HG03575 (cell line): ENCODE measurements around the gene VCL.
"Not testable (repeated sequence)": the region's sequence is repeated elsewhere in the genome, so short reads cannot be mapped to it uniquely, and the experiment has no call there.

Experiments used
- ATAC-seq: cut with Tn5 transposase; IDR thresholded peaks from one replicate; pipeline ENCODE4 v1.9.1; 2021; ENCODE audit not compliant: unreplicated experiment, insufficient number of reproducible peaks, low FRiP score; ENCODE audit errors: extremely low read depth

Gene VCL

DNA sequence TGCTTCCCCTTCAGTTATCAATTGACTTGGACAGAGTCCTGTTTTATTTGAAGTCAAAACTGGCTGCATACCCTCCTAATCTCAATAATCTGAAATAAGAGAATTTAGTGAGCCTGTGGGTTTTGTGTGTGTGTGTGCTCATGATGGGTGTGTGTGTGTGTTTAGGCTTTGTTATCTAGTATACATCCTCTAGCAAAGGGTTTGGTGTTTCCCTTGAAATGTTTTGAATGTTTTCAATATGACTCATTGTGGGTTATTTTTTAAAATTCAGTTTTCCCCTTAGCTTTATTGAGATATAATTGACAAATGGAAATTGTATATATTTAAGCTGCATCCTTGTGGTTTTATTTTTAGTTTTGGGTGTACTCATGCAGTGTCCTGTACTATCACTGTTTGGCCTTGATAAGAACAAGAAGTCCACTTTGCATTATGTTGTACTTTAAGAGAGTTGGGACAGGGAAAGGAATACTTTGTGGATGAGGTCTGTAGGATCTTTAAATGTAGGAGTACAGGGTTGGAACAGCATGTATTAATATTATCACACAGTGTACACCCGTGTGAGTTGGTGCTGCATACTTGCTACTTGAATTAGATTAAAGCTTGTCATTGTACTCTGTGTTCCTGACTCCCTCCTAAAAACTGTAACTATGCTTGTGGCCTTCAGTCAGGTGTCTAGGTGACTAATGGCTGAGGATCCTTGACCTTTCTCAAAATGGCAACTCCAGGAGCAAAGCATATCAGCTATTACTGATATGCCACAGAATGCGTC, 58.3 kb downstream of the VCL start:
- ATAC-seq = no peak

DNA sequence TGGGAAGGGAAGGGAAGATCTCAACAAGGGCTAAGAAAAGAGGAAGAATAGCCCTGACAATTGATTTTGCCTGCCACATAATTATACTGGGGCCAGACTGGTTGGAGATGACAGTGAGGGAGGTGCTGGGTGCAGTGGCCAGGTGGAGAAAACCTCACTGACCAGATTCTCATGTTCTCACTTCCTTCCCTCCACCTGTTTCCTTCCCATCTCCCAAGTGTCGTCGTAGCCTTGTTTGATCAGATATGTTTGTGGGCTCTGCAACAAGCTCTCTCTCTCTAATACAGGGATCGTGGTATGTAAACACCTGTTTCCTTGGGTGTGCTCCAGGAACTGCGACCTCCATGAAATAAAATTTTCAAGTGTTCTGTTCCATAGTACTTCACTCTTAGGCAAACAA, 60.2 kb downstream of the VCL start:
- no peak for ATAC-seq

DNA sequence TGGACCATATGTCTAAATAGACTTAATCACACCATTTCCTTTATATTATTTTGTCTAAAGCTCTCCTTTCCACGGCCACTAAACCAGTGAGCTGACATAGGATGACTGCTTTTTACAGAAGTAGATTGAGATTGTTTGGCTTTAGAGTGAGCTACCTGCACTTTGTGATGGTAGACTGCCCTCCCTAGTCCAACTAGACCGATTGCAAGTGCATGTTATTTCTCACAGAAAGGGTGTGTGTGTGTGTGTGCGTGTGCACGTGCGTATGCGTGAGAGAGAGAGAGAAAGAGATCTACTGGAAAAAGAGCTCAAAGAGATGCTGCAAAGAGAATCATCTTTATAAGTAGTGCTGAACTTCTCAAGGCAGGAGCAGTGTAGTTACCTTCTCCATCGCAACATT, 60.7 kb downstream of the VCL start:
- ATAC-seq = no peak

DNA sequence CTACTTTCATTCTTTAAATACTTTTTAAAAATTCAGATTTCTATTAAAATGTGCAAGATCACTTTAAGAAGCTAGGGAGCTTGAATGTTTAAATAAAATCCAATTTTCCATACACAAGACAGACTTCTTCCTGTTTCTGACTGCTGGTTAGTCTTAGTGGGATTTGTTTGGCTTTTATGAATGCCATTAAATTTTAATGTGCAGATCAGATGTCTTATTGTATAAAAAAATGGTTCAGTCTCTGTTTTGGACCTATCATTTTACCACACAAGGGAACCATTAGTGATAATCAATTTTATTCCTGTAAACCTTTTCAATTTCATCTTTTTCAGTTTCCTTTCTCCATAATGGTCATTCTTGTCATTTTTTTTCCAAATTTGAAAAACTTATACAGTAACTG, 63.2 kb downstream of the VCL start:
- no peak for ATAC-seq

DNA sequence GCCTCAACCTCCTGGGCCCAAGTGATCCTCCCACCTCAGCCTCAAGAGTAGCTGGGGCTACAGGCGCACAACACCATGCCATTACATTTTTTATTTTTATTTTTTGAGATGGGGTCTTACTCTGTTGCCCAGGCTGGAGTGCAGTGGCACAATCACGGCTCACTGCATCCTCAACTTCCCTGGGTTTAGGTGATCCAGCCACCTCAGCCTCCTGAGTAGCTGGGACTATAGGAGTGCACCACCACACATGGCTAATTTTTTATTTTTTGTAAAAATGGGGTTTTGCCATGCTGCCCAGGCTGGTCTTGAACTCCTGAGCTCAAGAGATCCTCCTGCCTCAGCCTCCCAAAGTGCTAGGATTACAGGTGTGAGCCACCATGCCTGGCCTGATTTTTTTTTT, 64.1 kb downstream of the VCL start:
- ATAC-seq = not testable (repeated sequence)

DNA sequence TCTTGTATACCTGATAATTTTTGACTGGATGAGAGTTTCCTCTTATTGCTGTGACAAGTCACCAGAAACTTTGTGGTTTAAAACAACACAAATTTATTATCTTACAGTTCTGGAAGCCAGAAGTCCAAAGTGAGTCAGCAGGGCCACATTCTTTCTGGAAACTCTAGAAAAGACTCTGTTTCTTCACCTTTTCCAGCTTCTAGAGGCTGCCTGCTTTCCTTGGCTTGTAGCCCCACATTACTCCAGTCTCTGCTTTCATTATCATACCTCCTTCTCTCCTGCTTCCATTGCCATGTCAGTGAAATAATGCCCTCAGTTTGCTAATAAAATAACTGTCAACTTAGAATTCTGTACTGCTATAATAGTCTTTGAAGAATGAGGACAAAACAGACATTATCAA, 65.3 kb downstream of the VCL start:
- ATAC-seq = no peak

DNA sequence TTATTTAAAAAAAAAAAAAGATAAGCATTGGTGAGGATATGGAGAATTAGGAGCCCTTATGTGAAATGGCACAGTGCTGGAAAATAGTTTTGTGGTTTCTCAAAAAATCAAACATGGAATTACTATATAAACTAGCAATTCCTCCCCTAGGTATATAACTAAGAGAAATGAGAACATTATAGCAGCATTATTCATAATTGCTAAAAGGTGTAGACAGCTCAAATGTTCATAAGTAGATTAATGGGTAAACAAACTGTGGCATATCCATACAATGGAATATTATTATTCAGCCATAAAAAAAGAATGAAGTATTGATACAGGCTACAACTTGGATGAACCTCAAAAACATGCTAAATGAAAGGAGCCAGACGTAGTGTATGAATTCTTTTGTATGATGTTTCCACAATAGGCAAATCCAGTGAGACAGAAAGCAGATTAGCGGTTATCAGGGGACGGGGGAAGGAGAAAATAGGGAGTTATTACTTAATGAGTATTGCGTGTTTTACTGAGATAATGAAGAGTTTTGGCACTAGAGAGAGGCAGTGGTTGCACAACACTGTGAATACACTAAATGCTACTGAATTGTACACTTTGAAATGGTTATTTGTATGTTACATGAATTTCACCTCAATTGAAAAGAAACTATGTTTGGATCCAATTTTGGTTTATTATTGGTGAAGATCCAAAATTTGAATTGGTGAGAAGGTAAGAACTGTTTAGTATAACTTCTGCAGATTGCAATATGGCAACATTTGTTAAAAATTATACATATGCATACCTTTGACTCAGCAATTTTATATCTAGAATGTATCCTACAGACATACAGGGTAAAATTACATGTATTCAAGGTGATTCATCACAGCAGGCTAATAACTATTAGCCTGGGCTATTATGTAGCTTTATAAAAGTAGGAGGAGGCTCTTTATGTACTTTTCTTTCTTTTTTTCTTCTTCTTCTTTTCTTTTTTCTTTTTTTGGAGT, 69.7 kb downstream of the VCL start:
- ATAC-seq = no peak

DNA sequence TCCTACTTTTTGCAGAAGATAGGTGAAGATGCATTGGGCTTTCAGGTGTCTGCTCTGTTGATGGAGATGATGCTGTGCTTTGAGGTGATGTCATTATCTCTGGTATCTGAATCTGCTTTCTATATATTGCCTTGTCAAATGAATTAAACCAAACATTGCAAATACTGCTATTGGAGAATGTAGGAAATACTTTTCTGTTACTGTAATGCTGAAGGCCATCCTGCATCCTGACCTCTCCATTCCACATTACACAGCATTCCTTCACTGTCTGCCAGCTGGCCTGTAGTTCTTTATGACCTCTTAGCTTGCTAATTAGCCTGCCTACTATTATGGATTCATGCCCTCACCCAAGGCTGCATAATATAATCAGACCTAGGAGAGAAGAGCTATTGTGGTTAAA, 73.2 kb downstream of the VCL start:
- ATAC-seq = no peak

DNA sequence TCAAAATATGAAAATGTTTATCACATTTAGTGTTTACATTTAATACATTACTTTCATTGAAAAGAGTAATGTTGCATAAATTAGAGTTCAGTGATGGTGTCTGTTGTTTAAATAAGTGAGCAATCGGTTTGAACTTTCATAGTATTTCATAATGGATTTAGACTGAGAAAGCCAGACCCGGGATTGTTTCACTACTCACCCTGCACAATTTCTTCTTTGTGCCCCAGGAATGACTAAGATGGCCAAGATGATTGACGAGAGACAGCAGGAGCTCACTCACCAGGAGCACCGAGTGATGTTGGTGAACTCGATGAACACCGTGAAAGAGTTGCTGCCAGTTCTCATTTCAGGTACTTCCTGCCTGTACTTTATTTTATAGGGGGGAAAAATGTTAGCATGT, 74.6 kb downstream of the VCL start:
- ATAC-seq = no peak

DNA sequence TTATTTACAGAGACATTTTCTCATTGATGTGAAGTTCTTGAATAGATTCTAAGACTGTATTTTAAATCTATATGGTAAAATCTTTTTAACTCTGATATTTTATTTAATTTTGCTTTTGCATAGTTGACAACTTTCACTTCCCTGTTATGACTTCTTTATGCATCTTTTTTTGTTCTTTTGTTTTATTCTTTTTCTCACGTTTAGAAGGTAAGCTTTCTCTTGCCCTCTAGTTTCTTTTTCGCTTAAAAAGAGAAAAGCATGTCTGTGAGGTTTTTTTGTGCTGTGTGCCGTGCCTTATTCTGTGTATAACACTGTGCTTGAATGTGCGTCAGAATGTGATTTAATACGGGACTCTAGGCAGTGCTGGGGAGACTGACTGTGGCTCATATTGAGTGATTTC, 78.0 kb downstream of the VCL start:
- no peak for ATAC-seq

DNA sequence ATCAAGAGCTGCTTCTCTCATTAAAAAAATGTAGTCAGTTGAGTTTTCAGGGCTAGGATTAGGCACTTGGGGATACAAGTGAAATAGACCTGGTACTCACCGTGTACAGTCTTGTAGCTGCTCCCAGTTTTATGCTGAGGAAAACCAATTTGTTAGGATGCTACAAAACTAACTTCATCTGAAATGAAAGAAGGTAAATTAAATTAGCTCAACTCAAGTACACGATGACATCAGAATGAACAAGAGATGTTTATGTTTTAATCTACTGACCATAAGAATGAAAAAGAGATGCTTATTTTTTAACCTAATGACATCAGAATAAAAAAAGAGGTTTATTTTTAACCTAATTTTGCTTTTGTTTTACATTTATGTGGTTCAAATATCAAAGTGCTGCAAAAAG, 79.0 kb downstream of the VCL start:
- no peak for ATAC-seq

DNA sequence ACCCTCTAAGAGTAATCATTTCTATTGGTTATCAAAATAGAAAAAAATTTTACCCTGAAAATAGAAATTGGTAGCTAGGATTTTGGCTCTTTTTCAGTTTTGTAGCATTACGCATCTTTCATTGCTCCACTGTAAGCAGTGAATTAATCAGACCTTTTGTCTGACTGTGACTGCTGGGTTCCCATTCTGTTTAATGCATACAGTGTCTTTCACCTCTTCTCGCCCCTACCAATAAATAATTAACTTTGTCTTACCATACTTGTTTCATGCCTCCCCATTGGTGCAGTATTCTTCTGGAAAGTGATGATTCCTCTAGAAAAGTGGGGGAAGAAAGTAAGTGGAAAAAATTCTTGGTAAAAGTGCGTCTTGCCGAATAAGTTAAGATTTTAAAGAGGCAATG, 79.5 kb downstream of the VCL start:
- no peak for ATAC-seq

DNA sequence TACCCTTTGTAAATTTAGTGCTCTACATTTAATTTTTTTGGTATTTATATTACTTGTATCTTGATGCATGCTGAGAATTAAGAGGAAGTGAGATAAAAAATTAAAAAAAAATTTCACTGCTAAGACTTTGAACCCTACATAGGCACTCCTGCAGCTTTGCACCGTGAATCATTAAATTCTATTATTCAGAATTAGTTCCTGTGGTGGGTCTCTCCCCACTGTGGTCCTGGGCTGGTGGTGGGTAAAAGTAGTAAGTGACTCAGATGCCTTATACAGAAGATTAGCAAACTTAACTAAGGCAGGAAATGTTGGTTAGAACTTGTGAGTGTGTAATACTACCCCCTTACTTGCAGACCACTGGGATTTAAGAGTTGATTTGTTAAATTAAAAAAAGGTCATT, 80.1 kb downstream of the VCL start:
- no peak for ATAC-seq

DNA sequence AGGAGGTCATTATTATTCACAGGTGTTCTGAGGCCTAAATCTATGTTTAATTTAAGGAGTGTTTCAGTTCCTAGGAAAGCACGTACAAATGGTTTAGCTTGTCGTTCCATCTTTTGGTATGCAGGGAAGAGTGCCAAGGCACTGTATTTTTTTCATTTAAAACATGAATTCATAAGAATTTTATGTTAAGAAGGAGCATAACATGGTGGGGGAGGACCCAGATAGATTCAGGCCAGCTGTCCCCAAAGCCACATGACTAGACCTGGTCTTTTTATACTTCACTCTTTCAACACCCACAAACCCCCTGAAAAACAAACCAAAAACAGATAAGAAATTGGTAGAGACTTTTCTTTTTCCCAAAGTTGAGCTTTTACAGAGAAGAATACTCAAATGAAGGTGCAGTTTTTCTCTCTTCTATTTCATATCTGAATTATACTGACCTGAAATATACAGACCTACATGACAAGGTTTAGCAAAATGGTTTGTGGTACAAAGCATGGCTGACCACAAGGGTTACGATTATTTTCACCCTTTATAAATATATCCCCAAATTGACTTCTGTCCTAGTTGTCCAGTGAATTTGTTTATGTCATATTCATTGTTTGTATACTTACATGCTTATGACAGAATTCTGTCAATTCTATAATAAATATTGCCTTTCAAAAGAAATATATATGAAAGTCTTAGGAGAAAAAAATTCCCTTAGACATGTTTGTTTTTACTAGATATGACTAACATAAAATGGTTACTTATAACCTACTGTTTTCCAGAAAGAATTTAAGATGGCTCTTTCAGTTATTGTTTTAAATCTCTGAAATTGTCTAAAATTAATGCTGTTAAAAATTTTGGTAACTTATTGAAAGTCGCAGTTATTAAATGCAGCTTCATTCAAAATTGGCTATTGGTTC, 81.4 kb downstream of the VCL start:
- no peak for ATAC-seq

DNA sequence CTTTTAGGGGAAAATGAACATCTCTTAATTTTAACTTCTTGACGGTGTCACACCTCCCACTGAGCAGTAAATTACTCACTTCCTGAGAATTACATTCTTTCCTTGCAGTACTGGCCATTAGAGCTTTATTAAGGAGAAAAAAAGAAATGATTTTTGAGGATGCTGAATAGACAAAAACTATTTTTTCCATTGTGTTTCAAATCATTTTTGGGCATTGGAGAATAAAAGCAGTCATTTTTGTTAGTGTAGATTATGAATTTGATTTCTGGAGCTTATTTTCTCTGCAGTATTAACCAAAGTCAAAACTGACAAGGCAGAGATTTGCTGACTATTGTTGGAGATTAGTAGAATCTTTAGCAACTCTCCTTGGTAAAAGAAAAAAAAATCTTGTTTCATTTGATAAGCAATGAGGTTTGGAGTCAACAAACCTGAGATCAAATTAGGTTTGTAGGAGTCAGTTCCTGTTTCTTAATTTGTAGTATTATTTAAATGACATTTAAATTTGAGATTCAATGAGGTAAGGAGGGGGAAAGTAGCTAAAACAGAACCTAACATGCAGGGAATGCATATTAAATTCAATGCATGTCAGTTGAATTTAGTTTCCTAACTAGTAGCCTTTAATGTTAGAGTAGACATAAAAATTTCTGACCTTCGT, 82.1 kb downstream of the VCL start:
- ATAC-seq = no peak

DNA sequence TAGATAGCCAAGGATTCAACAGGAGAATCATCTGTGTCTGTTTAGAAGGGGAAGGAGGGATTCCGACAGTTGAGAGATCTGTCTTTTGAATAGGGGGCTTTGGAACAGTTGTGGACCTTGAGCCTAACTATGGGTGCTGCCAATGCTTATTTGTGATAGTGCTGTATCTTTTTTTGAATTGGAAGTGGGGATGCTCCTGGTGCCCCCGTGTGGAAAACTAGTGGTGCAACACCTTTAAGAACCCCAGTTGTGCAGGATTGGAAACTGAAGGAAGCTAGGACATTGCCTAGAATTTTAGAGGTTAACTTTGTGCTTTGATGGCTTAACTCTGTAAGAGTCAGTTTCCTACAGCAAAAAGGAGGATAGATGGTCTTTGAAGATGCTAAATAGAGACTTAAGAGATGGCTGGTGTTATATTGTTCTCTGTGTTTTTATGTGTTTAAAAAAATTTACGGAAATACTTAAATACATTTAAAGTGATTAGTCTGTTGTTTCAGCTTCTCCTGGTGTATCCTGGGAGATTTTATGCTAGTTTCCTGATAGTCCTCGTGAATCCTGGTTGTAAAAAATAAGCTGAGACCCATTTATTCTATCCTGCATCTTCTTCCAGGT, 83.4 kb downstream of the VCL start:
- no peak for ATAC-seq

DNA sequence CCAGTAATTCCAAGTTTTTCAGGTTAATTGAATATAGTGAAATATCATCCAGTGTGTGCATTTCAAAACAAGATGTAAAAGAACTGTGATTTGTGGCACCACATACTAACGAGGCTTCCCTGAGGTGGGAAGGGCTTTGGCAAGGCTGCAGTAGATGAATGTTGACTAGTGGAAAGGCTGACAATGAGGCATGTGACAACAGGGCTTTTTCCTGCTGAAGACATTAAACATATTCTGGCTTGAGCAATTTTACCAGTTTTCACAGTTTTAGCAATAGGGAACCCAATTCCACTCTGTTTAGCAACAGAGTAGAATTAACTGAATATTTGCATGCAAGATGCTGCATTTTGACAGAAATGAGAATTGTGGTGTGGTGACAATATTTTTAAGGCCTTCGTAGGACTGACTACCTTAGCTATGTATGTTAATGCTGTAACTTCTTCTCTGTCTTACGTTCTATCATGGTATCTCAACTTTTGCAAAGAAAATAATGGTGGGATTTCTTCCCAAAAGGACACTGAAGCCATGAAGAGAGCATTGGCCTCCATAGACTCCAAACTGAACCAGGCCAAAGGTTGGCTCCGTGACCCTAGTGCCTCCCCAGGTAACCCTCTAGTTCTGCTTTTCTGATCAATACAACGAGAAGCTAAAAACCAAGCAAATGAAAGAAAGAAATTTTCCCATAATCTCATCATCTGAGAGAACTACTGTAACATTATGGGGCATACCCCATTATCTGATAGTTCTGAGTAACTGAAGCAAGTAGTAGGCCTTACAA, 84.2 kb downstream of the VCL start:
- ATAC-seq = no peak

DNA sequence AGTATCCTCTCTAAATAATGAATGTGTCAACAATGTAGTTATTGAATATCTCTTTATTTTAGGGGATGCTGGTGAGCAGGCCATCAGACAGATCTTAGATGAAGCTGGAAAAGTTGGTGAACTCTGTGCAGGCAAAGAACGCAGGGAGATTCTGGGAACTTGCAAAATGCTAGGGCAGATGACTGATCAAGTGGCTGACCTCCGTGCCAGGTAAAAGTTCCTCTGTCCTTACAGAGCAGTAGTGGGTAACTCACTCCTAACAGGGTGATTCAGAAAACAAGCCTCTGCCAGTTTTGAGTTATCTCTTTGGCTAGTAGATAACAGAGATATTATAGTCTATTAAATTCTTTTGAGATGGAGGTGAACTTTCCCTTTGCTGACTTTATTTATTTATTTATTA, 85.4 kb downstream of the VCL start:
- ATAC-seq = no peak
